OCI-LY1 (cell line): ENCODE data around the gene AP3S1.

Experiments used
- H2AFZ ChIP-seq: fragments of 200-600 bp; sonication (generic), shearing (Covaris generic); 2 replicates; pipeline ENCODE4 v1.6.0; 2014; ENCODE audit warnings: antibody characterized with exemption, mild to moderate bottlenecking, low read length
- H3F3A ChIP-seq: fragments of 200-600 bp; sonication (generic), shearing (Covaris generic); 2 replicates; pipeline ENCODE4 v1.6.0; 2014; ENCODE audit warnings: mild to moderate bottlenecking, antibody characterized with exemption, low read length, moderate library complexity; ENCODE audit not compliant: insufficient read depth
- H3K27ac ChIP-seq: fragments of 200-600 bp; sonication (generic); 2 replicates; pipeline ENCODE4 v1.5.1; 2014; ENCODE audit warnings: low read length, mixed run types, mild to moderate bottlenecking, low read depth; ENCODE audit not compliant: poor library complexity, severe bottlenecking
- H3K27me3 ChIP-seq: fragments of 200-600 bp; sonication (generic); 2 replicates; pipeline ENCODE4 v1.6.0; 2014; ENCODE audit warnings: antibody characterized with exemption, mild to moderate bottlenecking, low read length, moderate library complexity; ENCODE audit not compliant: insufficient read depth
- H3K36me3 ChIP-seq: fragments of 200-600 bp; sonication (generic); 2 replicates; pipeline ENCODE4 v1.6.1; 2014; ENCODE audit warnings: mild to moderate bottlenecking, antibody characterized with exemption, low read length, moderate library complexity, mixed read lengths; ENCODE audit not compliant: insufficient read depth
- H3K4me1 ChIP-seq: fragments of 200-600 bp; sonication (generic); 2 replicates; pipeline ENCODE4 v1.5.1; 2014; ENCODE audit warnings: mild to moderate bottlenecking, low read length, moderate library complexity; ENCODE audit not compliant: insufficient read depth, severe bottlenecking
- H3K4me2 ChIP-seq: fragments of 200-600 bp; sonication (generic), shearing (Covaris generic); 2 replicates; pipeline ENCODE4 v1.6.1; 2014; ENCODE audit warnings: low read length
- H3K4me3 ChIP-seq: fragments of 200-600 bp; sonication (generic); 2 replicates; pipeline ENCODE4 v1.5.1; 2014; ENCODE audit warnings: low read length, low read depth, mild to moderate bottlenecking, mixed read lengths; ENCODE audit not compliant: poor library complexity, severe bottlenecking
- H3K79me2 ChIP-seq: fragments of 200-600 bp; shearing (Covaris generic); 2 replicates; pipeline ENCODE4 v1.6.1; 2016; ENCODE audit warnings: mixed run types, low read length, mixed read lengths; ENCODE audit not compliant: insufficient read depth
- H3K9ac ChIP-seq: fragments of 200-600 bp; sonication (generic), shearing (Covaris generic); 2 replicates; pipeline ENCODE4 v1.6.1; 2014; ENCODE audit warnings: mild to moderate bottlenecking, low read length, mixed read lengths
- H3K9me2 ChIP-seq: fragments of 200-600 bp; sonication (generic), shearing (Covaris generic); 2 replicates; pipeline ENCODE4 v1.6.1; 2014; ENCODE audit warnings: low read depth, mild to moderate bottlenecking, low read length, mixed read lengths
- H3K9me3 ChIP-seq: fragments of 200-600 bp; shearing (Covaris generic); 2 replicates; pipeline ENCODE4 v1.6.1; 2014; ENCODE audit warnings: low read length, mixed read lengths
- H4K20me1 ChIP-seq: fragments of 200-600 bp; sonication (generic), shearing (Covaris generic); 2 replicates; pipeline ENCODE4 v1.6.0; 2016; ENCODE audit warnings: mild to moderate bottlenecking, low read length; ENCODE audit not compliant: insufficient read depth
- EZH2 ChIP-seq: fragments of 200-600 bp; sonication (generic), shearing (Covaris generic); IDR thresholded peaks from 2 replicates; pipeline ENCODE4 v1.8.0; 2017; ENCODE audit warnings: borderline replicate concordance, mixed run types, mild to moderate bottlenecking, antibody characterized with exemption, low read length, moderate library complexity, mixed read lengths
- TF ChIP-seq, protein P1 (sequence below): fragments of 200-600 bp; sonication (generic), shearing (Covaris generic); IDR thresholded peaks from 2 replicates; pipeline ENCODE4 v1.5.1; 2017; ENCODE audit warnings: mild to moderate bottlenecking, antibody characterized with exemption, low read length, moderate library complexity, mixed read lengths

The AP3S1 gene

DNA sequence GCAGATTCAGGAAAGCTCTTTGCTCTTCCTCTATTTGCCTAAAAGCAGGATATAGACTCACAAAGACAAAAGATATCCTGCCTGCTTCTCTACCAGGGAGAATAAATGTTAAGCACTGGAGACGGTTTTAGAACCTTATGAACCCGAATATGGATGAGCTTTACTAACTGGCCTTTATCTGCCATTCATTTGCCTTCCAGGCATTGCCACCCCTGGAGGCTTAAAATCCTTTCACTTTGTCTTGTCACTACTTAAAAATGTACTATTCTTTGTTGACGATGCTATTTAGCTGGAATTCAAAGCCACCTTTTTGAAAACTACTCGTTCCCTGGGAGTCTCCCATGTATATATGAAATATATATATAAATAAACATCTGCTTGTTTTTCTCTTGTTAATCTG is 97.3 kb downstream of the AP3S1 start:
- Histone ChIP-seq H3K9me2 (no peaks in the 10 kb centered on the region), H3K27me3 (no peaks in the 10 kb centered on the region), H4K20me1 (no peaks in the 10 kb centered on the region), H3K79me2 (no peaks in the 10 kb centered on the region), H2AFZ (no peak overlapping the region), H3K27ac (no peak overlapping the region), H3K4me1 (no peaks in the 10 kb centered on the region), H3F3A (no peaks in the 10 kb centered on the region), H3K4me3 (no peak overlapping the region), H3K9ac (no peak overlapping the region), H3K4me2 (no peak overlapping the region), H3K36me3 (no peaks in the 10 kb centered on the region), H3K9me3 (no peaks in the 10 kb centered on the region)
- TF ChIP-seq, protein P1, sequence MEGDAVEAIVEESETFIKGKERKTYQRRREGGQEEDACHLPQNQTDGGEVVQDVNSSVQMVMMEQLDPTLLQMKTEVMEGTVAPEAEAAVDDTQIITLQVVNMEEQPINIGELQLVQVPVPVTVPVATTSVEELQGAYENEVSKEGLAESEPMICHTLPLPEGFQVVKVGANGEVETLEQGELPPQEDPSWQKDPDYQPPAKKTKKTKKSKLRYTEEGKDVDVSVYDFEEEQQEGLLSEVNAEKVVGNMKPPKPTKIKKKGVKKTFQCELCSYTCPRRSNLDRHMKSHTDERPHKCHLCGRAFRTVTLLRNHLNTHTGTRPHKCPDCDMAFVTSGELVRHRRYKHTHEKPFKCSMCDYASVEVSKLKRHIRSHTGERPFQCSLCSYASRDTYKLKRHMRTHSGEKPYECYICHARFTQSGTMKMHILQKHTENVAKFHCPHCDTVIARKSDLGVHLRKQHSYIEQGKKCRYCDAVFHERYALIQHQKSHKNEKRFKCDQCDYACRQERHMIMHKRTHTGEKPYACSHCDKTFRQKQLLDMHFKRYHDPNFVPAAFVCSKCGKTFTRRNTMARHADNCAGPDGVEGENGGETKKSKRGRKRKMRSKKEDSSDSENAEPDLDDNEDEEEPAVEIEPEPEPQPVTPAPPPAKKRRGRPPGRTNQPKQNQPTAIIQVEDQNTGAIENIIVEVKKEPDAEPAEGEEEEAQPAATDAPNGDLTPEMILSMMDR, result no peak
- TF ChIP-seq EZH2, result no peak

DNA sequence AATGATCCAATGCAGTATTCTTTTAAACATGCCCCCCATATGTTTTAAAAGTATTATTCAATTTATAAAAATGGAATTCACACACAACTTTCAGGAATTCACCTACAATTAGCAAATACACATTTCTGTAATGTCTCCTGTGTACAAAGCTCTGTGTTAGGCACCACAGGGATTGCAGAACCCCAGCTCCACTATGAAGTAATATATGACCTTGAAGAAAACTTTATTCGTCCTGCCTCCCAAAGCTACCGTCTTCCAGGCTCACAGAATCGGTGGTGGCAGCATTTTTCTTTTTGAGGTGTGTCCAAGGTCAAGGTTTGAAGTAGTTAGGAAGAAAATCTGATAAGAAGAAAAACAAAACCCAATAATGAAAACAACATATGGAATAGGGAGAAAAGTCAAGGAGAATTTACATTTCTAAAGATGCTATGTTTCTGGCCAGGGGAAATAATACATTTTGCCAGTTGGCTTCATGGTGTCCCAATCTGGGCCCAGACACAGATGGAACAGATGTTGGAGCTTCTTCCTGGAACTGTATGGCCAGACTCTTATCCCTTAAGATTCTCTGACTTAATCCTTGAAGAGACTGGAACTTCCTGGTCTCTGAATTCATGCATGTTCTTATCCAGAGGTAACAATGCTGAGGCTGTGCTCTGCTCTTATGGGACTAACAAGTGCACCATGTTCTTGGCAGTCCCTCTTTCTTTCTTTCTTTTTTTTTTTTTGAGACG is 98.5 kb downstream of the AP3S1 start:
- Histone ChIP-seq H3K79me2 (no peaks in the 10 kb centered on the region), H3K27ac (no peak overlapping the region), H3K36me3 (no peaks in the 10 kb centered on the region), H3K9me2 (no peaks in the 10 kb centered on the region), H3F3A (no peaks in the 10 kb centered on the region), H3K9ac (no peak overlapping the region), H3K4me1 (no peaks in the 10 kb centered on the region), H2AFZ (no peak overlapping the region), H3K4me3 (no peak overlapping the region), H3K27me3 (no peaks in the 10 kb centered on the region; the same call in 1 of the 2 replicates), H4K20me1 (no peaks in the 10 kb centered on the region), H3K9me3 (no peaks in the 10 kb centered on the region), H3K4me2 (no peak overlapping the region)
- TF ChIP-seq, protein P1, result no peak
- no peak for TF ChIP-seq EZH2

DNA sequence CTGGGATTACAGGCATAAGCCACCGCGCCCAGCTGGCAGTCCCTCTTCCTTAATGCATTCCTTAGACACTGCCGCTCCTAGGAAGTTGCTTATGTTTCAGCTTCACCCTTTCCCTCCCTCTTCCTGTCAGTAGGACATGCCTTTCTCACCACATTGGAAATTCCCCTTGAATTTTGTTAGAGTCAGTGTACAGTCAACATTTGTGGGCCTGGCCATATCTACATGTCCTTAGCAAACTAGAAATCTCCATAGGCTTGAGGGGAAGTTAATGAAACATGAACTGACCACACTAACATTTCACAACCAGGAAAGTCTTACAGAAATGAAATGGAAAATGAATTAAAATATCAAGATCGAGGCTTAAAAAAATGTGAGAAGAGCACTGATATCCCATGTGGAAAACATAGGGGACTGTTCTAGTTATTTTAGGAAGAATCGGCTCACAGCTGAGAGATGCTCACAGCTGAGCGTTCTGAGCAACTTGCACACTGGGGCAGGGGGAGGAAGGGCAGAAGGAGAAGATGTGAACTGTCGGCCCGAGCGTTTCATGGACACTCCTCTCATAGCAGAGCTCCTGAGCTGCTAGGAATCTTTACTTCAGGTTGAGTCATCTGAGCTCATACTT is 99.4 kb downstream of the AP3S1 start:
- Histone ChIP-seq H3K79me2 (no peaks in the 10 kb centered on the region), H3K4me2 (no peak overlapping the region), H3F3A (no peaks in the 10 kb centered on the region), H4K20me1 (no peaks in the 10 kb centered on the region), H3K9me2 (no peaks in the 10 kb centered on the region), H3K9ac (no peak overlapping the region), H3K27ac (no peak overlapping the region), H3K4me3 (no peak overlapping the region), H3K4me1 (no peaks in the 10 kb centered on the region), H2AFZ (no peak overlapping the region), H3K9me3 (no peaks in the 10 kb centered on the region), H3K36me3 (no peaks in the 10 kb centered on the region), H3K27me3 (no peaks in the 10 kb centered on the region; the same call in 1 of the 2 replicates)
- TF ChIP-seq EZH2, result no peak
- TF ChIP-seq, protein P1, result no peak
